ENCODE results near the gene SMURF2.
A peak's percentile ranks its signal among the peaks of the same experiment; 100 is the strongest.

SMURF2 gene

GRCh38 chr17:64634218-64634617 lies 27.9 kb downstream of the SMURF2 start:
- no peak for TF ChIP-seq CTCF (IDR thresholded peaks at IDR 0.05; ENCODE audit: extremely low read depth, missing control alignments)
- no peak for DNase-seq (ENCODE audit: low spot score)

GRCh38 chr17:64632606-64633005 lies 29.5 kb downstream of the SMURF2 start:
- no peak for DNase-seq (ENCODE audit: low spot score)
- TF ChIP-seq CTCF (IDR thresholded peaks at IDR 0.05; ENCODE audit: extremely low read depth, missing control alignments) = no peak

GRCh38 chr17:64632194-64632593 lies 29.9 kb downstream of the SMURF2 start:
- no peak for TF ChIP-seq CTCF (IDR thresholded peaks at IDR 0.05; ENCODE audit: extremely low read depth, missing control alignments)
- no peak for DNase-seq (ENCODE audit: low spot score)

GRCh38 chr17:64630309-64631223 lies 31.5 kb downstream of the SMURF2 start:
- TF ChIP-seq CTCF (IDR thresholded peaks at IDR 0.05; ENCODE audit: extremely low read depth, missing control alignments) = no peak
- no peak for DNase-seq (ENCODE audit: low spot score)

- no peak for TF ChIP-seq CTCF (IDR thresholded peaks at IDR 0.05; ENCODE audit: extremely low read depth, missing control alignments)
- peak; percentile 40 for DNase-seq (ENCODE audit: low spot score)
Observed at GRCh38 chr17:64628641-64629040, 33.5 kb downstream of the SMURF2 start.

- TF ChIP-seq CTCF (IDR thresholded peaks at IDR 0.05; ENCODE audit: extremely low read depth, missing control alignments) = no peak
- no peak for DNase-seq (ENCODE audit: low spot score)
Observed at GRCh38 chr17:64627797-64628196, 34.3 kb downstream of the SMURF2 start.

GRCh38 chr17:64626827-64627226 lies 35.3 kb downstream of the SMURF2 start:
- TF ChIP-seq CTCF (IDR thresholded peaks at IDR 0.05; ENCODE audit: extremely low read depth, missing control alignments) = no peak
- DNase-seq (ENCODE audit: low spot score) = no peak
